HG03135 (cell line): ENCODE measurements around the gene LPP.

Experiments
- ATAC-seq: cut with Tn5 transposase; IDR thresholded peaks from one replicate; pipeline ENCODE4 v1.9.1; 2021; ENCODE audit warnings: mild to moderate bottlenecking, moderate library complexity; ENCODE audit not compliant: unreplicated experiment

LPP gene

DNA sequence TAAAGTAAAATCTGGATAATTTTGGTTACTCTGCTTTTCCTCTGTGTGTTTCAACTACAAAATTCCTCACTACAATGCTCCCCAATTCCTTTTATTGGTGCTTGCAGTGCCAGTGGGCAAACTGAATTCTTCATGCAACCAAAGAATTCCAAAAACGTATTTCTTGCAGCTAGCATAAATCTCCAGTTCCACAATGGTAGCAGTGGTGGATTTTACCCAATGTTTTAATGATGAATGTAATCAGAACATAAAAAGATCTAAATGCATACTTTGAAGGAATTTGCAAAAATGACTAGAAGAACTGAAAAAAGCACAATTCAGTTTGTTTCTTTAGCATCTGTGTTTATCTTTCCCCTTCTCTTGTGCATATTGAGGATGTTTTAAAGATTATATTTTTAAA lies 658.2 kb downstream of the LPP start:
- ATAC-seq, result no peak

DNA sequence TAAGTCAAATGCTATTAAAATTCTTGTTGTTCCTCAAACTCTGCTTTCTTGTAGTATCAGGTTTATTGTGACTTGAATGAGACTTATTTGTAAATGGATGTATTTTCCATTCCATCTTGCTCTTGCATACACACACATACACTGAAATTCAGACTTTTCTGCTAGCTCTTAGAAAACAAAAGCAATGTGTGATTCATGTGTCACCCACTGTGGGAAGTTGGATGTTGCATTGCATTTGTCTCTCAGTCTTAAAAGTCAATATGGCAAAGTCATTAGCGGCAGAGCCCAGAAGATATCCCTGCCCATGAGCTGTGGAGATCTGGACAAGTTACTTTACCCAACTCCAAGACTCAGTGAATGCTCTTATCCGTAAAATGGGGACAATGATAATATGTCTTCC lies 660.6 kb downstream of the LPP start:
- ATAC-seq, result no peak

DNA sequence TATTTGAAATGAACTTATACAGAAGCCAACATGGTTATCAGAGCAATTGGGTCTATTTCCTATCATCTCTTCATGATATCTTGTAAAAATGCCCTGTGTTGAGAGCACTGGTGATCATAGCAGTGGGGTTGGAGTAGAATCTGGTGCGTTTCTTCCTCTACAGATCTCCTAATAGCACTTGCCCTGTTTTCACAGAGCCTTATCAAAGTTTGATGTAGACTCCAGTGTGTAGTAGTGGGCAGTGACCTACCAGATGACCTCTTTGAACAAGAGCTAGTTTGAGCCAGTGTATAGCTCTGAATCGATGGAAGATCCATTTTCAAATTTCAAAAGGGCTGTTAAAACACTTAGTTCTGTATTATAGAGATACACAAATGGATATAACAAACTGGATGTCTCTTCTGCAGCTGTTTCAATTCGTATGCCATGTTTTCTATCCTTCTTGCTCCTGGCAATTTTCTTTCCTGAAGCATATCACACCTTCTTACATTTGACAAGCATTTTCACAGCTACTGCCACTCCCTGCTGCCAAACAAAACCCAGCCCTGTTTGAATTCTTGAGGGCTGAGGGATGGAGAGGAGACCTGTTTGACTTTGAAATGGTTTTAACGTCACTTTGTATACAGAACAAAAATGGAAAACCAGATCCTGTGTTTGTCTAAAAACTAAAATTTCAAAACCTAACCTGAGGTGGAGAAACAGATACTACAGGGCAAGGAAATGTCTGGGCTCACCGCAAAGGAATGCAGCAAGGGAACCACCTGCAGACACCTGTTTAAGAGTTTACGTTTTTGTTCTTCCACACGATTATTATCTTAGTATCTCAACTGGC lies 663.4 kb downstream of the LPP start:
- no peak for ATAC-seq

GRCh38 chr3:188817935-188818269 lies 663.9 kb downstream of the LPP start:
- ATAC-seq, result no peak

DNA sequence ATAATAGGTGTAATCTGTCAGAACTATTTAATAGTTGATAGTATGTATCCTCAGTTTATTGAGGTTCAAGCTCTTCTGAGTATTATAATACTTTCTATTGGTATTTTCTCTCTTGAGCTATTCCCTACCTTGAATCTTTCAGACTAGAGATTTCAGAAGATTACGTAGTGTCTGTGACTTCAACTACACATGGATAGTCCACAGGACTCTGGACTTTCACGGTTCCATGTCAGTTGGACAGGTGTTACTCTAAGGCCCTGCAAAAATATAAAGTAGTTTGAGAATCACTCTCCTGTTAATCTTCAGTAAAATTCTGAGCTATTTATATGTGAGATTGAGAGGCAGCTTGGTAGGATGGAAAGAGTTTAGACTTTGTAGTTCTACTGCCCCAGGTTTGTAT lies 664.3 kb downstream of the LPP start:
- ATAC-seq, result no peak

DNA sequence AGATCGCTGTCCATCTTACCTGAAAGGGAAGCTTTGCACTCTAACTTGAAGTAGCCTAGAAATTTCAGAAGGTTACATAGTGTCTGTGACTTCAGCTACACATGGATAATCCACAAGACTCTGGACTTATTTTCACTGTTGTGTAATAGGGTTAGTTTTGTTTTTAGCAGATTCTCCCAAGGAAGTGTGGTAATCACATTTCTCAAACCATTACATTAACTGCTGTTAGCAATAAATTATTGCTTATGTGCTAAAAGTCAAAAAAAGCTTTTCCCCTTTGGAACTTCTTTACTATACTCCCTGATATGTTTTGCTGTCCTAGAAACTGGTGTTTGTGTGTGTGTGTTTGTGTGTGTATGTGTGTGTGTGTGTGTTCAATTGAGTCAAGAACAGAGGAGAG lies 666.0 kb downstream of the LPP start:
- ATAC-seq, result no peak

- no peak for ATAC-seq
Measured at GRCh38 chr3:188822004-188822403, 668.0 kb downstream of the LPP start.

DNA sequence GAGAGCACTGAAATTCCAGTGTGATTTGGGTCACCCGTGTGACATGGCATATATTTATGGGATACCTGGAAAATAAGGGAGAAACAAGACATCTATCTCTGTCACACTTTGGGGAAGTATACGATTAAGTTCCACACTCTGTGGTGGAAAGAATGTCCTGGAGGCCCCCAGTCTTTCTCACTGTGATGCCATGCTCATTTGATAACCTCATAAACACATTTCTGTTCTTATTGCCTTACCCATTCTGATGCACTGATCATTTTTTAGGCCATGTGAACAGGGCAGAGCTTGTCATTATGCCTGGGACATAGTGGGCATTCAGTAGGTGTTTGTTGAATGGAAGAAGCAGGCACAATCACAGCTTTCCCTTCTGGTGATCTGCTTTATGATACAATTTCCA lies 668.5 kb downstream of the LPP start:
- ATAC-seq, result no peak

DNA sequence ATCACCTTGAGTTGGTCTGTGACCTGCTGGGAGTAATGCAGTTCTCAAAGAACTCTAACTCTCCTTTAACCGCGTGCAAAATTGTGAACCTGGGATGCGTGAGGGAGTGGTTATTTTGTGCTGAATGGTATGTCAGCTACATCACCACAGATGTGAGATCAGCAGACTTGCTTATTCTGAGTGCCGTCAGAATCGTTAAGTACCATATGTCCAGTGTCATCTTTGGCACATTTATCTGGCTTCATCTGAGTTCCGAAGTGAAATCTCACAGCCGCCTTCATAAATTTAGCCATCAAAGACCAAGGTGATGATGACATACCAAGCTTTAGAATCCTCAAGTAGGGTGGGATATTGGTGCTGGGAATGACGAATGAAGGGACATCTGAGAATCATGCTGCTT lies 670.6 kb downstream of the LPP start:
- no peak for ATAC-seq

DNA sequence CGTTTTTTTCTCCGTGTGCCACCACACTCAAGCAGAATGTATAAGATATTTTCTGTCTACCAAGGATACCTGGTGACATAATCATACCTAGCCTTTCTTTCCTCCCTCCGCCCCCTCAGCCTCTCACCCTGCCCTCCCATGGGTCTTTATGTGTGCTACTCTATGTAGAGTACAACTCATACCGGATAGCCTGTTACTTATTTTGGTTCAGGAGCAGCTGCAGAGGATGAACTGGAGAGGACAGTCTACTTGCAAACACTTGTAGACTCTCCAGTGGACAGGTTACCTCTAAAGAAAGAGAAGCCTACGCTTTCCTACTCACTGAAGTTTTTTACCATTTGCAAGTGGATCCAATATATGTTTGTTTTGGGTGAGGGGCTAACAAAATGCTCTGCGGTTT lies 671.9 kb downstream of the LPP start:
- no peak for ATAC-seq

DNA sequence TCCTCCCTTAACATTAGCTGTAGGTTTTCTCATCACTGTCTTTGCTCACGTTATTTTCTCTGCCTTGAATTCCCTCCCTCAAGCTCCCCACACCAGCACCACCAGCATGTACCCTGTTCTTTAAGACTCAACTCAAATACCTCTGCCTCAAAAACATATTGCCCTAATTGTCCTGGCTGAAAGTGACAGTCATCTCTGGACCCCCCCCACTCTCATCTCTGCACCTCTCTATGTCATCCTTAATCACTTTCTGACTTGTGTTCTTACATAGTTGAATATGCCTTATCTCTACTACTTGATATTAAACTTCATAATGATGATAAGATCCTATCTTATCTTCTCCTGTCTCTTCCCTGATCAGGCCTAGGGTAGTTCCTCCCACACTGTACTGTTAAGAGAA lies 672.6 kb downstream of the LPP start:
- no peak for ATAC-seq

- no peak for ATAC-seq
Measured at GRCh38 chr3:188827103-188827502, 673.1 kb downstream of the LPP start.

GRCh38 chr3:188827576-188827975 lies 673.6 kb downstream of the LPP start:
- no peak for ATAC-seq

- no peak for ATAC-seq
Measured at GRCh38 chr3:188829130-188829529, 675.2 kb downstream of the LPP start.

DNA sequence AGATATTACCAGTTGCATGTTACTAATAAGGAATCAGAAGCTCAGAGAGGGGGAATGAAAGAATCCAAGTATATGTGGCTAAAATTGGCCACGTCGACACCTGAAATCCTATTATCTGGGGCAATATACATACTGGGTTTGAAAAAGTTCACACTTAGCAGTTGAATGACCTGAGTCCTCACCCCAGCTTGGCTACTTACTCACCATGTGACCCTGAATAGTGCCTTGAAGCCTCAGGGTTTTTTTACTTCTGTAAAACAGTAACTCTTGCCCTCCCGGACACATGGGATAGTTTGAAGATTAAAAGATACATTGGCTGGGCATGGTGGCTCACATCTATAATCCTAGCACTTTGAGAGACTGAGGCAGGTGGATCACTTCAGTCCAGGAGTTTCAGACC lies 675.6 kb downstream of the LPP start:
- no peak for ATAC-seq

DNA sequence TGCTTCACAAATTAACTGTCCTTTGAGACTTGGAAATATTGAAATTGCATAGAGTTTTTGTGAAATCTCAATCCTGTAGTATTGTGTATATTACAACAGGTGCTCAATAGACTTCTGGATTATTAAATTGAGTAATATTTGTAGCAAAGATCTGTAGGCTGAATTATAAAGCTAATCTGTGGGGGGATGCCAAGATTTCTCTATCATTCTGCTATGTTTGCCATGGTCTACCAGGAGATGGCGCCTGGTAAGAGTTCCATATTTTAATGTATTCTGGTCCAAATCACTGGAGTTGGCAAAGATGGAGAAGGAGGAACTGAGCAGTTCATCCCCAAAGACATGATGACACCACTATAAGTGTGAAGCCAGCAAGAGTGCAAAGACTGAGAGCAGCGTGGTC lies 676.9 kb downstream of the LPP start:
- no peak for ATAC-seq

GRCh38 chr3:188832146-188832545 lies 678.2 kb downstream of the LPP start:
- no peak for ATAC-seq

GRCh38 chr3:188832961-188833721 lies 679.2 kb downstream of the LPP start:
- ATAC-seq, result no peak

- ATAC-seq, result no peak
Measured at GRCh38 chr3:188834349-188834748, 680.4 kb downstream of the LPP start.

DNA sequence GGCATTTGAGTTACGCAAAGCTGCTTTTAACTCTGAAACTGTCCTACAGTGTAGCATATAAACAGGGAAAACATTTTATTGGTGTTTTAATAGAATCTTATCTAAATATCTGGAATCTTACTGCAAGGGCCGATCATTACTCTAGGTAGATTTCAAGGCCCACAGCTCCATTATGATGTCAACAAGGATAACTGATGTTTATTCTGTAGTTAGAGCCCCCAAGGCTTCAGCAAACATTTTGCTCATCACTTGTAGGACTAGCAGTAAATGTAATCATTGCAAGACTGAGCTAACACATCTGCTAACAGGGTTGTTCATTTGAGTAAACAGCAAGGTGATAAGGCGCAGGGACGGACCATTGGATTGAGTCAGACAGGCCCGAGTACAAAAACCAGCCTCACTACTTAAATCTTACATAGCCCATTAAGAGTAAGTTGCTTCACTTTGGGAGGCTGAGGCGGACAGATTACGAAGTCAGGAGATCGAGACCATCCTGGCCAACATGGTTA lies 685.3 kb downstream of the LPP start:
- ATAC-seq, result no peak

- ATAC-seq, result no peak
Measured at GRCh38 chr3:188840290-188840689, 686.3 kb downstream of the LPP start.

GRCh38 chr3:188841906-188842305 lies 687.9 kb downstream of the LPP start:
- ATAC-seq, result no peak
